ENCODE data around the gene RAET1G.
A peak's percentile ranks its signal among the peaks of the same experiment; 100 is the strongest.
"Not testable (repeated sequence)": the region's sequence is repeated elsewhere in the genome, so short reads cannot be mapped to it uniquely, and the experiment has no call there.

RAET1G gene, protein sequence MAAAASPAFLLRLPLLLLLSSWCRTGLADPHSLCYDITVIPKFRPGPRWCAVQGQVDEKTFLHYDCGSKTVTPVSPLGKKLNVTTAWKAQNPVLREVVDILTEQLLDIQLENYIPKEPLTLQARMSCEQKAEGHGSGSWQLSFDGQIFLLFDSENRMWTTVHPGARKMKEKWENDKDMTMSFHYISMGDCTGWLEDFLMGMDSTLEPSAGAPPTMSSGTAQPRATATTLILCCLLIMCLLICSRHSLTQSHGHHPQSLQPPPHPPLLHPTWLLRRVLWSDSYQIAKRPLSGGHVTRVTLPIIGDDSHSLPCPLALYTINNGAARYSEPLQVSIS

DNA sequence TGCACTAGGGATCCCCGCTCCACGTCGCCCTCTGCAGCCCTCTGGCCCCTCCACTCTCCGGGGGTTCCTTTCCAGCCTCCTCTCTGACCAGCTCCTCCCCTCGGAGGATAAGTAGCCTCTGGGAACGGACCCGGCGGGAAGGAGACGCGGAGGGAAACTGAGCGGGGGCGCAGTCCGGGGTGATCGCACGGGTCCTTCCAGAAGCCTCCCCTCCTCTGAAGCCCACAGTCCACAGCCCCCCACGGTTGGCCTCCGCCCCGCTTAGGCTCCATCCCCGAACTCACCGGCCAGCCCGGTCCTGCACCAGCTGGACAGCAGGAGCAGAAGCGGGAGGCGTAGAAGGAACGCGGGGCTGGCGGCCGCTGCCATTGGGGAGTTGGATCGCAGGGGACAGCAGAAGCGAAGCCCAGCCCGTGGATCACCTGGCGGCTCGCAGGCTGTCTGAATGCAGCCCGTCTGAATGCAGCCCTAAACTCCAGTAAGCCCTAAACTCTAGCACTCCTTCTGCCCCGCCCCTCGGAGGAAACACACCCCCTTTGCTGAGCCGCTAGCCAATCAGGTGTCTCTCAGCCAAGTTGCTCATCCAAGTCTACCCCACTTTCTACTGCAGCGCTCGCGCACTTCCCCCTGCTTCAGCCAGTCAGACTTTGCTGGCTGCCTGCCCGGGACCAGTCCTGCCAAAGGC, at the start of gene RAET1G:
TSS of gene RAET1G (minus strand) at position 480 of the 685 bp plus-strand sequence. CDS start at position 369, 111 bp downstream.
- DNase-seq: no peak

DNA sequence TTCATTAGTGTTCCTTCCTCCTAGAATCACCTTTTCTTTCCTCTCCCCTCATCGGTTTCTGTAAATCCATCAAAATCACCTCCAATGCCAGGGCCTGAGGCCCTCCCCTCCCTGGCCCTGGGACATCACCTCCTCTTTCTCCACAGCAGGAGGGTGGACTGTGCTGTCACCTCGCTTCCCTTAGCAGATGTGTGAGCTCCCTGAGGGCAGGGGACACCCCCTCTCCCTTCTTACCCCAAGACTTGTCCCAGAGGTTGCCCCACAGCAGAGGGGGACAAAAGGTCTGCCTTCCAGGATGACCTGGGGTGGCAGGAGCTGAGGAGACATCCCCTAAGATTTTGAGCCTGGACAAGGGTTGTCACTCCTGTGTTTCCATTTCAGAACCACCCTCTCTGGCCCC, 46.7 kb upstream of the RAET1G start:
- no peak for DNase-seq

DNA sequence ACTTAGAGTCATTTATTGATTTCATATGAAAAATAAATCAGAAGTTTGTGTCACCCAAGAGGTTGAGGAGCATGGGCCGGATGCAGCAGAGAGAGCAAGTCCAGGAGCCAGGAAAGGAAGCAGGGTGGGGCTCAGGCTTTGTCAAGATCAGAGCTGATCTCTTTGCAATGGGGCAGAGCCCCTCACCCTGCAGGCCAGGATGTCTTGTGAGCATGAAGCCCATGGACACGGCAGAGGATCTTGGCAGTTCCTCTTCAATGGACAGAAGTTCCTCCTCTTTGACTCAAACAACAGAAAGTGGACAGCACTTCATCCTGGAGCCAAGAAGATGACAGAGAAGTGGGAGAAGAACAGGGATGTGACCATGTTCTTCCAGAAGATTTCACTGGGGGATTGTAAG, 46.0 kb upstream of the RAET1G start:
- DNase-seq: not testable (repeated sequence)

DNA sequence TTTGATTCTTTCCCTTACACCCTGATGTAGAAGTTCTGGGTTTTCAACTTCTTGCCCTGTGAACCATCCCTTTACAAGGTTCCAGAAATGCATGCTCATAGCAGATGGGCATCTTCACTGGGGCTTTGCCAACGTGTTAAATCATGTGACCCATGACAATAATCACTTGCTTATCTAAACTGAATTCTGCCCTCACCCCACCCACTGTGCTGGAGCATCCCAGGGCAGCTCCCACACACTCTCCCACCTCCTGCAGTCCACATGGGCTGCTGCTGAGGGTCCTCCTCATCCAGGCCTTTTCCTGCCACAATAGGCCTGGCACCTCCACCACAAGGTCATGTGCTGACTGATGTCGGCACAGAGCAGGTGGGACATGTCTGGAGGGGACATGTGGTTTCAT, 45.1 kb upstream of the RAET1G start:
- not testable (repeated sequence) for DNase-seq

DNA sequence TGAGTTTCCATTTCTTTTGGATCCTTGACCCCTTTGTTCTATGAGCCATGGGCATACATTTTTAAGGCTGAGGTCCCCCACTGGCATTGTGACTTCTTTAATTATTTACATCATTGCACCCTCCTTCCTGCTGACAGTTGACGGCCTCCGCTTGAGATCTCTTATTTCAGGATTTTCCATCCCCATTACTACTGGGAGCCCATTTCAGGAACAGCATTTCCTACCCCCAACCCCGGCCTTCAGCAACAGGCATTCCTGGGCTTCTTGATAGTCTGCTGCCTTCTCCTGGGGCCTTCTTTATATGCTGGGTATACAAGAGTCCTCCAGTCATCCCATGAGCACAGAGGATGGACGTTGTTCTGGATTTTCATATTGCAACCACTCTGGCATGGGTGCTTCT, 44.7 kb upstream of the RAET1G start:
- no peak for DNase-seq

DNA sequence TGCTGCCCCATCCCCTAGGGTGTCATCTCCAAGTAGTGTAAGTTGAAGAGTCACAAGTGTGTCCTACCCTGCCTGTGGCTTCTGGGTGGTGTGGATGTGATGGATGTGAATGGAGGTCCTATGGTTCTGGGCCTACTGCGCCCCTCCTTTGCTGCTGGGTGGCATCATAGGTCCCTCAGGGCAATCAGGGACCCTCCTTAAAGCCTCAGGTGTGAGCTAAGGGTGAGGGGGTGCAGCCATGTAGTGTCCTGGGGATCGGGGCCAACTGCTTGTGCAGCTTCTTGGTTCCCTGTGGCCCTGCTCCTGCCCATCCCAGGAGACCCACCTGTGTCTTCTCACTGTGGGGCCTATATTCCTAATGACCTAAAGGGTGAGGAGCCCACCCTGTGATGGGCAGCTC, 43.4 kb upstream of the RAET1G start:
- DNase-seq: not testable (repeated sequence)

DNA sequence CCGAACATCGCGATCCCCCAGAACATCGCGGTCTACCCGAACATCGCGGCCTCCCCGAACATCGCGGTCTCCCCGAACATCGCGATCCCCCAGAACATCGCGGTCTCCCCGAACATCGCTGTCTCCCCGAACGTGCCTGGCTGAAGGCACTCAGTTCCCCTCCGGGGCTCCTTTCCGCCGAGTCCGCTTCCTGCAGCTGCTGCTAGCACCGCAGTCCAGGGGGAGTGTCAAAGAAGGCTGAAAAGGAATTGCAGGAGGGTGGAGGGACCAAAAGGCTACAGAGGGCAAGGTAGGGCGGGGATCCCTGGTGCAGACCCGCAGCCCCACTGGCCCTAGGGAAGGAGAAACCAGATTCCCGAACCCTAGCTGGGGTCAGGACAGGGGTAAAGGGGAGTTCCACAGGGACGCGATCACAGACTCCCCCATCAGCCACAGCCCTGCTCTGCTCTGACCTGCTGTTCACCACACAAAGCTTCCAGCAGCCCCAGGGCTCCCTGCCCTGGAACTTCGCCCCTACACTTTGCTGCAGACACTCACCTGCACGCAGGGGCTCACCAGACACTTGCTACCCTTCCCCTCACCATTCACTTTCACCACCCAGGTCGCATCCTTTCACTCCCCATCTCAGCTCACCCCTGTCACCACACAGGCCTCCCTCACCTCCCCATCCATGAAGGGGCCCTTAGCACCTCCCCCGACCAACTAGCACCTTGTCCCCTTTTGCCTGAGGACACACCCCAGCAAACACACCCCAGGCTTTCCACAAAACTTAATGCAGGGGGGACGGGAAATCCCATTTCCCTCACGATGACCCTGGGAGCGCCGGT, 42.5 kb upstream of the RAET1G start:
- DNase-seq: no peak

DNA sequence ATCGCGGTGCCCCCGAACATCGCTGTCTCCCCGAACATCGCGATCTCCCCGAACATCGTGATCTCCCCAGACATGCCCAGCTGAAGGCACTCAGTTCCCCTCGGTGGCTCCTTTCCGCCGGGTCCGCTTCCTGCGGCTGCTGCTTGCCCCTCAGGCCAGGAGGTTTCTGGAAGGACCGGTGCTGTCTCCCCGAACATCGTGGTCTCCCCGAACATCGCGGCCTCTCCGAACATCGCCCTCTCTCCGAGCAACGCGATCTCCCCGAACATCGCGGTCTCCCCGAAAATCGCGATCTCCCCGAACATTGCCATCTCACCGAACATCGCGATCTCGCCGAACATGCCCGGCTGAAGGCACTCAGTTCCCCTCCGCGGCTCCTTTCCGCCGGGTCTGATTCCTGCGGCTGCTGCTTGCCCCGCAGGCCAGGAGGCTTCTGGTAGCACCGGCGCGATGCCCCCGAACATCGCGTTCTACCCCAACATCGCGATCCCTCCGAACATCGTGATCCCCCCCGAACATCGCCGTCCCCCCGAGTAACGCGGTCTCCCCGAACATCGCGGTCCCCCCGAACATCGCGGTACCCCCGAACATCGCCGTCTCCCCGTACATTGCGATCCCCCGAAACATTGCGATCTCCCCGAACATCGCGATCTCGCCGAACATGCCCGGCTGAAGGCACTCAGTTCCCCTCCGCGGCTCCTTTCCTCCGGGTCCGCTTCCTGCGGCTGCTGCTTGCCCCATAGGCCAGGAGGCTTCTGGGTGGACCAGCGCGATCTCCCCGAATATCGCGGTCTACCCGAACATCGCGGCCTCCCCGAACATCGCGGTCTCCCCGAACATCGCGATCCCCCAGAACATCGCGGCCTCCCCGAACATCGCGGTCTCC, 41.6 kb upstream of the RAET1G start:
- DNase-seq: no peak

DNA sequence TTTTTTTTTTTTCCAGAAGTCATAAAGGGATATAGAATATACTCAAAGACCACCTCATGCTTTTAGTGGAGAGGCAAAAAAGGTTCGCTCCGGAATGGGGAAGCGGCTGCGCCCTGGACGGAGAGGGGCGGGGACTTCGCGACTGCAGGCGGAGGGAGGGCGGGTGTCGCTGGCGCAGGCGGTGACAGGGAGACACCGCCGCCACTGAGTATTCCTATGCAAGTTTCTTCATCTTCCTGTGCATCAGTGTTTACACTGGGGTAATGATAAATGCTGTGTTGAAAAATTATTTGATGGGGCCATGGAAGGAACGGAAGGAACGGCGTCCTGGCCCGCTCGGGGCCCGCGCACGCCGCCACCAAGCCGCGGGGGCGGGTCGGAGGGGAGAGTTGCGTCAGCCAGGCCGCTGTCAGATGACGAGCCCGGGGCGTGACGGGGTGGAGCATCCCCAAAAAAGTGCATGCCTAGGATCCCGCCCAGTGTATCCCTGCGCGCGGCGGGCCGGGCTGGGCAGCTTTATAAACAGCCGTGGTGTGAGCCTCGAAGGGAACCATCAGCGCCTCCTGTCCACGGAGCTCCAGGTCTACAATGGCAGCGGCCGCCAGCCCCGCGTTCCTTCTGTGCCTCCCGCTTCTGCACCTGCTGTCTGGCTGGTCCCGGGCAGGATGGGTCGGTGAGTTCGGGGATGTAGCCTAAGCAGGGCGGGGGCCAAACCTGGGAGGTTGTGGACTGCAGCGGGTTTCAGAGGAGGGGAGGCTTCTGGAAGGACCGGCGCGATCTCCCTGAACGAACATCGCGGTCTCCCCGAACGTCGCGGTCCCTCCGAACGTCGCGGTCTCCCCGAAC, 40.8 kb upstream of the RAET1G start, which contains the start of gene ULBP1:
TSS of gene ULBP1 (plus strand) at position 482 of the 846 bp plus-strand sequence. CDS start at position 589, 107 bp downstream.
- no peak for DNase-seq

DNA sequence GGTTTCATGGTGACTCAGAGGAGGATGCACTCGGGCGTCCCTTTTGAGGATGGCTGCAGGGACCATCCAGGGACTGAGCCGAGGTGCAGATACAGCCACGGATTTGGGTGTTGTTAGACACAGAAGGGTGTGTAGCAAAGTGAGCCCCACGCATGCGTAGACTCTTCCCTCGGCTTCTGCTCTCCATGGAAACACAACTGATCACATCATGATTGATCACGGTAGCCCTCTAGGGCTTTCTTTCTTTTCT, 40.2 kb upstream of the RAET1G start:
- DNase-seq: no peak

DNA sequence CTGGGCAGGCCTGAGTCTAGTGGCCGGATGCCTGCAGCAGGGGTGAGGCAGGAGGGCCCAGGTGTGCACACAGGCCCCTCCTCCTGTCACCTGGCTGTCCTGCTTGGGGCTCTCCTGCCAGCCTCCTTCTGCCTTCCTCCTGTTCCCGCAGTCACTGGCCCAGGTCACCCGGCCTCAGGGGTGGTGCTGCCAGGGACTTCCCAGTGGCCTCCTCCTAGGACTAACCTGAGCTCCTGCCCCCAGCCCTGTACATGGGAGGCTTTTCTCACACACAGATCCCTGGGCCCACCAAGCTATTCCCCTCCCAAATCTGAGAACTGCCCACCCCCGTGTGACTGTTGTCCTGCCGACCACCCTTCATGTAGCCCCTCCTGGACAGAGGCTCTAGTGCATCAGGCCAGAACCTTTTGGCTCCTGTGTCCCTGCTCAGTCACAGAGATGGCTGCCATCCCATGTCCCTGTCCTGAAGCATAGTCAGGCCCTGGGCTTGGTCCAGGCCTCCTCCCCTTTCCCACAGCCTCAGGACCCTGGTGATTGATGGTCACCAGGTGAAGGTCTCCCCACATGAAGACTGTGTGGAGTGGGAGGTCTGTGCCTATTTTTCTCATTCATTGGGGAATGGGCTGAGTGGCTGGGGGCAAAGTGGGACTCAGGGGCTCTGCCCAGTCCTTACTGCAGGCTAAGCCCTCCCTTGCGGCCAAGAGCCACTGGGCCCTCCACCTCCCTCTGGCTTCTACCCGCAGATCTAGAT, 39.7 kb upstream of the RAET1G start:
- no peak for DNase-seq

DNA sequence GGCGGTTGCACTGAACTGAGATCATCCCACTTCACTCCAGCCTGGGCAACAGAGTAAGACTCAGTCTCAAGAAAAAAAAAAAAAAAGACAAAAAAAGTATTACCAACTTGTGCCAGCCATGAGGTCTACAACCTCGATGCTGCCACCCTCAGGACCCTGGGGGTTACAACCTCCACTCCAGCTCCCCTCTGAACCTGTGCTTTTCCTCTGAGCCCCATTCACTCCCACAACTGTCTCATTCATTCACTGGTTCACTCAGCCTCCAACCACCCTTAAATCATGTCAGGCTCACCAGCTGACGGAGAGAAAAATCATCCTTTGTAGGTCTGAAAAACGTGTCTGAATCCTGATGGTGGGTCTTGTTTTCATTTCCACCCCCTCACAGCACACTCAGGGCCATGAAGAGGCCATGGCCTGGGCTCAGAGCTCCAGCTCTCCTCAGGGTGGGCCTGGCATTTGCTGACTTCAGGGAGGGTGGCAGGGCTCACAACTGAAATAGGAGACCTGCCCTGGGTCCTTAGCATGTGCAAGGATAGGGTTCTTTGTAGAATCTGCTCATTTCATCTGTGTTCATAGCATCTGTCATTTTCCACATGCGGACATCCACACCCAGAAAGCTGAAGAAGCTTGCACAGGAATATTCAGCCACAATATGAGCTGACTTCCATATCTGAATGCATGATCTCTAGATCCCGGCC, 39.0 kb upstream of the RAET1G start:
- DNase-seq: peak; percentile 6 to 19

DNA sequence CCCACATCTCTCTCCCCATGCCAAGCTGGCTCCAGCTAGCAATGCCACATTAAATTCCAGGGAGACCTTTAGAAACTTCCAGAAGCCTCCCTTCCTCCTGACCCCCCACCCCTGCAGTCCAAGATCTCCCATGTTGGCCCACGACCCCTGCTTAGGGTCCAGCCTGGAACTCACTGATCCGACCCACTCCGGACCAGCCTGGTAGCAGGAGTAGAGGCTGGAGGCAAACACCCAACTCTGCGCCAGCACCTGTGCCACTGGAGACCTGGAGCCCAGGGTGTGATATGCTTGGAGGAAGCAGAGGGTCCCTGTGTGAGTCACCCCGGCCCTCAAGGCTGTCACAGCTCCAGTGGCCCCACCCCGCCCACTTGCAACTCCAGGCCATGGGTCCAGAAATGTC, 37.6 kb upstream of the RAET1G start:
- no peak for DNase-seq

DNA sequence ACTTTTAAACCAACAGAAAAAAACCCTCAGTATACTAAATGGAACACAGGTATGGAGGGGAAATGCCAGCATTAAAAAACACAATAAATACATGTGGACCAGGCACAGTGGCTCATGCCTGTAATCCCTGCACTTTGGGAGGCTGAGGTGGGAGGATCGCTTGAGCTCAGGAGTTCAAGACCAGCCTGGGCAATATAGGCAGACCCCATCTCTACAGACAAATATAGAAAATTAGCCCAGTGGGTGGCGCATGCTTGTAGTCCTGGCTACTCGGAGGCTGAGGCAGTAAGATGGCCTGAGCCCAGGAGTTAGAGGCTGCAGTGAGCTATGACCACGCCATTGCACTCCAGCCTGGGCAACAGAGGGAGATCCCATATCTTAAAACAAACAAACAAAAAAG, 36.9 kb upstream of the RAET1G start:
- DNase-seq: not testable (repeated sequence)

DNA sequence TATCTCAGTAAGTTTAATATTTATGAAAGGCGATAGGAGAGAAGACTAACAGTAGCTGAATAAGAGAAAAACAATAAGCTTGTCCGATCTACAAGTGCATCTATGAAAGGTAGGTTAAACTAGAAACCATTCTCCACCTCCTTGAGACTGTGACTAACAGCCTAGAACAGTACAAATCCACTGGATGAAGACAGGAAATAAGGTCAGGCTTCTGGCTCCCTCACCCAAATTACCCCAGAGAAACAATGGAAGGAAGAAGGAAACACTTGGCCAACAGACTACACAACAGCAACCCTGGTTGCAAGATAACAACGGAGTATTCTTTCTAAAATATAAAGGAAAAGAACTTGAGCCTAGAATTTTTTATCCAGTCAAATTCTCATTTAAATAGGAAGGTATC, 35.2 kb upstream of the RAET1G start:
- not testable (repeated sequence) for DNase-seq

DNA sequence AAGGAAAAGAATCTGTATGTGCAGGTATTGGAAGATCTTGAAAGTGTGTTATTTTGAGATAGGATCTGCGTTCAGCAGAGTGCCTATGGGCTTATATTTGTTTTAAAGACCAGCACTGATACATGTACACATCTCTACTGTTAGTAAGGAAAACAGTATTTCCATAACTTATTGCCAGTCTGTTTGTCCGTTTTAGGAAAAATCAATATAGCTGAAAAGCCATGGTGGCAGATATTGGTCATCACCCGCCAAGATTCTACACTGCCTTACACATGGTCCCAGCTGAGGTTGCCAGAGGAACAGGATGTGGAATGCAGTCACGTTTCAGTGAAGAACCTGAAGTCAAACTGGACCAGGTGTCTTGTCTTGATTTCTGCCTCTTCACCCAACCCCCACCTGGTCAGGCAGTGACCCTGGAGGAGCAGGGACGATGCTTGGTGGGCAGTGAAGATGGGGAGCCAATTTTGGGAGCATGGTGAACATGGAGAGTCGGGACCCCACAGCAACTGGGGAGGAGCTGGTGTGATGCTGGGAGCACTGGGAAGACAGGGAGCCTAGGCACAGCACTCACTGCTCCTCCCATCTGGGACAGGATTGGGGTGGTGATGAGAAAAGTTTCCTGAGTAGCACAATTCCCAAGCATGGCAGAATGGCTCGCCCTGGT, 32.9 kb upstream of the RAET1G start:
- DNase-seq: not testable (repeated sequence)

DNA sequence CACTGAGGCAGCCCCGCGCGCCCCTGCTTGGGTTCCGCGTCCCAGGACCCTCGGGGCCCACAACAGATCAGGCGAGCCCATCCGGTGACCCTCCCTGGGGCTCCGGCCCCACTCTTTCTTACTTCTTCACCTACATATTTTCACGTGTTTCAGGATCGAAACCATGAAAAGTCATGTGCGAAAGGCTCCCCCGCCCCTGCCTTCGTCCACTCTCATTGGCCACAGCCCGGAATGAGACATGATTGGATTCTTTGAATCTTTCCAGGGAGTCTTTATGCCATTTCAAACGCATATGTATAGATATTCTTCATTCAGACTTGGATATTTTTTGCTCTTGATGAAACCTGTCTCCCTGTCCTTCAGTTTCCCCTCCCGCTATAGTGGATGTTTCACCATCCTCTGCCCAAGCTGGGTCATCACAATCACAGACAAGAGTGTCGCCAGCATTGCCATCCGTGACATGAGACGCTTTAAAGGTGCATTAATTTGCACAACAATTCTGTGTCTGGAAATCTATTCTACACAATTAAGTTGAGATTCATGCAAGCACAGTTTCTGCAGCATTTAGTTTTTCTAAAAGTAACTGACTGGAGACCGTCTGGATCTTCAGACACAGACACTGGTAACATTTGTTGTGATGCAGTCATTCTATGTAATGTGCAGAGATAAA, 32.2 kb upstream of the RAET1G start:
- DNase-seq: not testable (repeated sequence)

DNA sequence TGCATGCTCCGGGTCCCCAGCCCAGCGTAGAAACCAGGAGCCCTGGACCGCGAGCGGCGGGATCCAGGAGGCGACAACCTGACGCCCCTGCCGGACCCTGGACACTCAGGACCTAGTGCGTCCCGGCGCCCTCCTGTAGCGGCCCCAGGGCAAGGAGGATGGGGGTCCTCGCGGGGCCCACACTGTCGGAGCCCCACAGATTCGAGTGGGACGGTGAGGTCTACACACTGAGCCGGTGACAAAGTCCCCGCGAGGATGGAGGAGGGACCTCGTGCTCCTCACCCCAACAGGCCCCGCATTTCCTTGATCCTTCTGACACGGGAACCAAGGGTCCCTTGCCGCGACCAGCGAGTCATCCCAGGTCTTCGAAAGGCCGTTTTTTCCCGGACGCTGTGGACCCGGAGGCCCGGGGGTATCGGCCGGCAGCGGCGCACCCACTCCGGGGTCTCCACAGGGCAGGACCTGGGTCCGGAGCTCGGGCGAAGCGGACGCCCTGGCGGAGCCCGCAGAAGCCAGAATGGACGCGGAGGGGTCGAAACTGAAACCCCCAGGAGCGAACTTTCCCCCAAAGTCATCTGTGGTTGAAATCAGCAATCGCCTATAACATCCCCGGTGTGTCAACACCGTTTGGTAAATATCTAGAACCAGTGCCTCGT, 31.5 kb upstream of the RAET1G start:
- not testable (repeated sequence) for DNase-seq

DNA sequence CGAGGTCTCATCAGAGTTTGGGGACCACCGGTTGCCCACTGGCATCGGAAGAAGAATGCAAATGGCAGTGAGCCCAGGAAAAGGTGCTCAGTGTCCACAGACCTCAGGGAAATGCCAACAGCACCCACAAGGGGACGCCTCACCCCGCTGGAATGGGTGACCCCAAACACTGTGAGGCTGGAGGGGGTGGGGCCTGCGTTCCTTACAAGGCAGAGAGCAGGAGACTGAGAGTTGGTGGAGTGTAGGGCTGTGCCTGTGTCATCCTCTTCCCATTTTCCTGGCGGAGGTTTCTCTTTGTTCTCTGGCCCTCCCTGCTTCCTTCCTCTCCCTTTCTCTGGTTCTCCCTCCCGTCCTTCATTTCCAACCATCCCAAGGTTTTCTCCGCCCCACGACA, 31.0 kb upstream of the RAET1G start:
- not testable (repeated sequence) for DNase-seq

Data from AML-193 (cell line).